ENCODE data around the gene PON2. TPM values are rescaled to one million over a fixed set of nuclear protein-coding genes. Genes with fewer than 3 reads are reported as not detected.

The PON2 gene
- total and polyA plus RNA-seq, 2 of the 8 experiments (the other 6 are each of a cell fraction or from before 2014, with no cell fraction given): 20.6 to 31.0 TPM

GRCh38 chr7:95398155-95398940 lies 36.5 kb downstream of the PON2 start:
- Histone ChIP-seq H4K20me1 (replicated peaks in 1 of 2; ENCODE audit: control insufficient read depth in 1 of 2, insufficient read depth in 2 of 2, low read length in 2 of 2) (no peaks in the 10 kb centered on the region), H2AFZ (ENCODE audit: low read length) (no peak overlapping the region), H4K91ac (replicated peaks; ENCODE audit: insufficient read length, low read length) (no peak overlapping the region), H3K4me3 (ENCODE audit: extremely low read depth in 1 of 4, insufficient read depth in 2 of 4, low read depth in 3 of 4, low read length in 4 of 4) (no peak overlapping the region), H3K4me2 (ENCODE audit: insufficient read depth in 1 of 2, low read depth in 2 of 2, low read length in 2 of 2) (no peak overlapping the region), H3K23ac (ENCODE audit: insufficient read length) (no peak overlapping the region), H3K14ac (ENCODE audit: insufficient read length) (no peak overlapping the region), H3K36me3 (ENCODE audit: control insufficient read depth in 2 of 4, insufficient read depth in 4 of 4, low read length in 3 of 4) (no peaks in the 10 kb centered on the region), H3K4ac (replicated peaks; ENCODE audit: insufficient read length, low read depth, low read length) (no peak overlapping the region), H3K4me1 (replicated peaks in 1 of 4; ENCODE audit: control insufficient read depth in 3 of 4, insufficient read depth in 4 of 4, low read length in 3 of 4) (no peaks in the 10 kb centered on the region; a peak in 1 of 7 replicates), H2BK20ac (ENCODE audit: low read length) (no peak overlapping the region), H3K79me2 (ENCODE audit: control insufficient read depth in 1 of 2, insufficient read depth in 2 of 2, low read length in 2 of 2) (no peaks in the 10 kb centered on the region), H2AK5ac (ENCODE audit: low read depth, low read length) (no peak overlapping the region), H3K27me3 (replicated peaks in 1 of 4; ENCODE audit: control insufficient read depth in 3 of 4, extremely low read depth in 1 of 4, insufficient read depth in 3 of 4, low read length in 3 of 4) (no peaks in the 10 kb centered on the region), H3K23me2 (ENCODE audit: low read depth, low read length) (no peaks in the 10 kb centered on the region), H3K27ac (ENCODE audit: low read depth, low read length) (no peak overlapping the region), H3K9ac (replicated peaks in 1 of 4; ENCODE audit: extremely low read depth in 1 of 4, low read depth in 3 of 4, low read length in 3 of 4) (no peak overlapping the region), H2BK15ac (ENCODE audit: low read length) (no peak overlapping the region), H3K18ac (ENCODE audit: extremely low read depth, low read length) (no peak overlapping the region), H2BK12ac (ENCODE audit: low read depth, low read length) (no peak overlapping the region), H2BK120ac (replicated peaks; ENCODE audit: low read depth, low read length) (no peak overlapping the region), H3K56ac (replicated peaks; ENCODE audit: insufficient read length, low read depth, low read length) (no peak overlapping the region), H2BK5ac (ENCODE audit: low read depth, low read length) (no peak overlapping the region), H3K9me3 (ENCODE audit: insufficient read depth in 2 of 2, low read depth in 1 of 2, low read length in 1 of 2) (no peaks in the 10 kb centered on the region), H4K5ac (ENCODE audit: insufficient read length, low read depth, low read length) (no peak overlapping the region), H3K79me1 (ENCODE audit: low read depth, low read length) (no peaks in the 10 kb centered on the region), H4K8ac (ENCODE audit: extremely low read depth, insufficient read depth, low read length) (no peak overlapping the region)
- CTCF ChIA-PET (ENCODE audit: partially characterized antibody): interaction anchor here (0.8 to 1.0 kb wide), 2 partner anchors 21 to 78 kb away, joined by 4 read pairs; no protein-coding TSS in a partner anchor
- 89% methylated on average over 4 of the region's 4 CpGs; no CpG with 5 or more reads in 1 of the 2 experiments for WGBS, 2 experiments (ENCODE audit: extremely low coverage in 1 of 2, insufficient coverage in 1 of 2, insufficient read length in 1 of 2, insufficient replicate concordance in 2 of 2, low coverage in 1 of 2, low lambda C conversion rate in 2 of 2, missing lambda C conversion rate in 1 of 2)
- FAIRE-seq (no peak), DNase-seq (ENCODE audit: low read depth in 1 of 2, low spot score in 2 of 2) (no peak)
- POLR2A ChIA-PET (ENCODE audit: partially characterized antibody): interaction anchor here (1.3 kb wide), 1 partner anchor 36 kb away, joined by 4 read pairs; the partner anchor contains the start of gene PON2
- no peak for TF ChIP-seq ASH2L (IDR thresholded peaks at IDR 0.05; ENCODE audit: low read length)
- no peak for TF ChIP-seq HDAC6 (IDR thresholded peaks at IDR 0.05; ENCODE audit: low read depth, low read length)
- TF ChIP-seq RFX5 (IDR thresholded peaks at IDR 0.05; ENCODE audit: borderline replicate concordance, low read depth, low read length): no peak
